NCI-H345 (cell line): ENCODE measurements around the gene UHMK1.
"Not testable (repeated sequence)": the region's sequence is repeated elsewhere in the genome, so short reads cannot be mapped to it uniquely, and the experiment has no call there.

Source experiments
- DNase-seq: peaks from one replicate; lab custom pipeline; 2025; lab: John Stamatoyannopoulos, UW

UHMK1 gene, protein sequence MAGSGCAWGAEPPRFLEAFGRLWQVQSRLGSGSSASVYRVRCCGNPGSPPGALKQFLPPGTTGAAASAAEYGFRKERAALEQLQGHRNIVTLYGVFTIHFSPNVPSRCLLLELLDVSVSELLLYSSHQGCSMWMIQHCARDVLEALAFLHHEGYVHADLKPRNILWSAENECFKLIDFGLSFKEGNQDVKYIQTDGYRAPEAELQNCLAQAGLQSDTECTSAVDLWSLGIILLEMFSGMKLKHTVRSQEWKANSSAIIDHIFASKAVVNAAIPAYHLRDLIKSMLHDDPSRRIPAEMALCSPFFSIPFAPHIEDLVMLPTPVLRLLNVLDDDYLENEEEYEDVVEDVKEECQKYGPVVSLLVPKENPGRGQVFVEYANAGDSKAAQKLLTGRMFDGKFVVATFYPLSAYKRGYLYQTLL

DNA sequence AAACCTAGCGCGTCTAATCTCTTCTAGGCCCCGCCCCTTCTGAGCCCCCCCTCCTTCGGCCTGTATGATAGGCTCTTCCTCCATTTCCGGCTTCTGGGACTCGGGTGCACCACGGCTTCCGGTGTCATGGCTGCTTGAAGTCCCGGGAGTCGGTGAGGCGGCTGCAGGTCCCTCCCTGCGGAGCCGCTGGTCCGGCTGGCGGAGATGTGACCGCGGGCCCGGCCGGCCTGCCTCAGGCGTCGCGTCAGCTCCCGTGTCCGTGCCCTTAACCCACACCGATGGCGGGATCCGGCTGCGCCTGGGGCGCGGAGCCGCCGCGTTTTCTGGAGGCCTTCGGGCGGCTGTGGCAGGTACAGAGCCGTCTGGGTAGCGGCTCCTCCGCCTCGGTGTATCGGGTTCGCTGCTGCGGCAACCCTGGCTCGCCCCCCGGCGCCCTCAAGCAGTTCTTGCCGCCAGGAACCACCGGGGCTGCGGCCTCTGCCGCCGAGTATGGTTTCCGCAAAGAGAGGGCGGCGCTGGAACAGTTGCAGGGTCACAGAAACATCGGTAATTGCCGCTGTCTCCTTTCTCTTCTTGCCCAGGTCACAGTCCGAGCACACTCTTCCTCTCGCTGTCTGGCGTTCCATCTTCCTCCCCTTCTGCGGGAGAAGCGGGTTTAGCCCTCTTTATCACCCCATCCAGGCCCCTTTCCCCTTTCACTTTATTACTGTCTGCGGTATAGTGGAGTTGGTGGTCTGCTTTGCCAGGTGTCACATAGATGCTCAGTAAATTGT lies at the start of gene UHMK1:
UHMK1 (plus strand) TSS at position 96 of the 773 bp plus-strand sequence; CDS start at position 279, 183 bp downstream.
- peak; percentile 93 for DNase-seq

DNA sequence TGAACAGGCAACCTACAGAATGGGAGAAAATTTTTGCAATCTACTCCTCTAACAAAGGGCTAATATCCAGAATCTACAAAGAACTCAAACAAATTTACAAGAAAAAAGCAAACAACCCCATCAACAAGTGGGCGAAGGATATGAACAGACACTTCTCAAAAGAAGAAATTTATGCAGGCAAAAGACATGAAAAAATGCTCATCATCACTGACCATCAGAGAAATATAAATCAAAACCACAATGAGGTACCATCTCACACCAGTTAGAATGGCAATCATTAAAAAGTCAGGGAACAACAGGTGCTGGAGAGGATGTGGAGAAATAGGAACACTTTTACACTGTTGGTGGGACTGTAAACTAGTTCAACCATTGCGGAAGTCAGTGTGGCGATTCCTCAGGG lies 43.3 kb upstream of the UHMK1 start:
- DNase-seq, result not testable (repeated sequence)

DNA sequence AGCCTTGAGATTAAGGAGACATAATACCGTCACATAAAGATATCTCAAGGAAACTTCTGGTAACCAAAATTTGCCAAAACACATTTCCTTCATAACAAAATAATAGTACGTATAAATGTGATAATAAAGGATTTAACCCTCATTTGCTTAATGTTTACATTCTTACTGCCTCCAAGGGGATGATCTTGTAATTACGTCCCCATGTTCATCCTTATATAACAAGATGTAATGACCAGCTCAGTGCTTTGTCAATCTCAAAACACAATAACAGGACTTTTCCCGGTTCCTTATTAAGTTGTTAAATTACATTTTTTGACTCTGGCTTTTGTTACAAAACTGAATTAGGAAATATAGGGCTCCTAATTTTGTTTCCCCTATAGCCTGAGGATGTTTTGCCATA lies 41.3 kb upstream of the UHMK1 start:
- DNase-seq, result no peak

DNA sequence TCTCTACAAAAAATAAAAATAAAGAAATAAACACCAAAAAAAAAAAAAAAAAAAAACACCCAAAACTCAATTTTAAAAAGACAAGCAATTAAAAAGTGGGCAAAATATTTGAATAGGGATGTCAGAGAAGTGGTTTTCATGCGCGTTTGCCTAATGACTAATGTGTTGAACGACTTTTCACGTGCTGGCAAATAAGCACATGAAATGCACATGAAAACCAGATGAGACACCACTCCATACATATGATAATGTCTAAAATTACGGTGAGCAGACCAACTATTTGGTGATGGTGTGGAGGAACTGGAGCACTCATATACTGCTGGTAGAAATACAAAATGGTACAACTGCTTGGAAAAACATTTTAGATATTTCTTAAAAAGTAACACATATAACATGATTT lies 39.4 kb upstream of the UHMK1 start:
- no peak for DNase-seq

DNA sequence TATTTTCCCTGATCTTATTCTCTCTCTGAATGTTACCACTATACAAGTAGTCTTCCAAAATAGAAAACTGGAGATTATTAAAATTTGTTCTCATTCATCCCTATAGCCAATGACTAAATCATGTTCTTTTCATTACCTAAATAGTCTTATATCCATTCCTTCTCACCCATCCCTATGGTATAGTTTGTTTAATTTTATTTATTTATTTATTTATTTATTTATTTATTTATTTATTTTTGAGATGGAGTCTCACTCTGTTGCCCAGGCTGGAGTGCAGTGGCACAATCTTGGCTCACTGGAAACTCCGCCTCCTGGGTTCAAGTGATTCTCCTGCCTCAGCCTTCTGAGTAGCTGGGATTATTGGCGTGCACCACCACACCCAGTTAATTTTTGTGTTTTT lies 35.2 kb upstream of the UHMK1 start:
- DNase-seq, result not testable (repeated sequence)

DNA sequence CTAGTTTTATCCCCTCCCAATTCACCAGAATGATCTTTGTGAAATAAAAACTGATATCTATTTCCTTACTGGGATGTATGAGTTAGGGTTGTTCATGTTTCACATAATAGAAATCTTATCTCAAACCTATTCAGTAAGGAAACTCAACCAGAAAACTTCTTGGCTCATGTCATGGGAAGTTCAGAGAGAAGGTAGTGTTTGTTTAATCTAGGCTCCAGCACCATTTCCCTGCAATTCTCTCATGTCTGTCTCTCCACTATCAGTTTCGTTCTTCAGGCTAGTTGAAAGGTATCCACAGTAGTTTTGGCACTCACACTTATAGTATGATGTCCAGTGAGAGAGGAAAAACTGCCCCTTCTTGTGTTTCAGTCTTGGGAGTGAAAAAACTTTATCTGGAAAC lies 34.6 kb upstream of the UHMK1 start:
- no peak for DNase-seq

DNA sequence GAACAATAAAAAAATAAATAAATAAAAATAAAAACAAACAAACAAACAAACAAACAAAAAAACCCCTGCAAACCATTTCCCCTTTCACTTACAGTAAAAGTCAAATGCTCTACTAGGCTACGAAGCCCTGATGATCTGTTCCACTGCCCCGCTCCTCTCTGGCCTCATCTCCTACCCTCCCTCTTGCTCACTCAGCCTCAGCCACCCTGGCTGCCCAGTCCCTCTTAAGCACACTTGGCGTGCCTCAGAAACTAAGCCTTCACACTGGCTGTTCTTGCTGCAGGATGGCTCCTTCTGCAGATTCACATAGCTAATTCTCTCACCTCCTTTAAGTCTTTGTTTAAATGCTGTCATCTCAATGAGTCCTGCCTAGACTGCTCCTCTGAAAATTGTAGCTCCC lies 30.8 kb upstream of the UHMK1 start:
- no peak for DNase-seq

DNA sequence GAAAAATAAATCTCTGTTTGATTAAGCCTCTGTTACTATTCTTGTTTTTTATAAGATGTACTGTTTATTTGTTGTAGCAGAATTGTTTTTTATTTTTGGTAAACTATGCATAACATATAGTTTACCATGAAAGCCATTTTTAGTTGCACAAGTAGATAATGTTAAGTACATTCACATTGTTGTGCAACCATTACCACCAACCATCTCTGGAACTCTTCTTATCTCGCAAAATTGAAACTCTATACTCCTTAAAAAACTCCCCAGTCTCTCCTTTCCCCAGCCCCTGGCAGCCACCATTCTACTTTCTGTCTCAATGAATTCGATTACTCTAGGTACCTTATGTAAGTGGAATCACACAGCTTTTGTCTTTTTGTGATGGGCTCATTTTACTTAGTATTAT lies 27.4 kb upstream of the UHMK1 start:
- DNase-seq, result no peak

DNA sequence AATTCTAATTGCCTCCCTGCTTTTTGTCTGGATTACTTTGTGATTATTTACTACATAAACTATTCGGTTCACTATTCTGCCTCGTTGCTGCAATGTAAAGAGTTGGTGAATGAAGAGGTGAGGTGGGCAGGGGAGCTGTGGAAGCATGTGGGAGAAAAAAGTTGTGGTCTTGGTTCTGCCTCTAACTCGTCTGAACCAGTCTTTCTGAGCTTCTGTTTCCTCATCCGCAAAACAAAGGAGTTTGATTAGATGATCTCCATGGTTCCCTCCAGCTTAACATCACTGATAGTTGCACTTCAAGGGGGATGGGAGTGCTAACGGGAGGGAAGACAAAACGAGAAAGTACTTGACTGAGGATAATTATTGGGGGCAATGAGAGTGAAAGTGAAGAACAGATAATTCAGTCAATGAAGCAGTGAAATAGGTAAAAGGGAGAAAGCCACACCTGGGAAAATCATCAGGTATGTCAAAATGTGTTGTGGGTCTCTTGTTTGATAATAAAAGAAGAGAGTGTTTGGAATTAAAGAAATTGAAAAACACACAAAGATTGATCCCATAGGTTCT lies 26.2 kb upstream of the UHMK1 start:
- DNase-seq, result no peak

DNA sequence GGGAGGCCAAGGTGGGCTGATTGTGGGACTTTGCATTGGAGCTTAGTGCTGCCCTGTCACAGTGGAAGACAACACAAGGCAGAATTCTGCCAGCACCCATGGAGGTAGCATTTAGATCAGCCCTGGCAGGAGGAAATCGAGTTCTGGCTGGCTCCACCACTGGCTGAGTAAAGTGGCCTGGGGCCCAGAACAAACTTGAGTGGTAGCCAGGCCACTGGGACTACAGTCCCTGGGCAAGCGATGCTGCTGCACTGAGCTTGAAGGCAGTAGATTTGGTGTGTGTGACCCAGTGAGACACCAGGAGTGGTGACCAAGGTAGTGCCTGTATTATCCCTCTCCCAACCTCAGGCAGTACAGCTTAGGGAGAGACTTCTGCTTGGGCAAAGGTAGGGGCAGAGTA lies 22.5 kb upstream of the UHMK1 start:
- DNase-seq, result no peak

DNA sequence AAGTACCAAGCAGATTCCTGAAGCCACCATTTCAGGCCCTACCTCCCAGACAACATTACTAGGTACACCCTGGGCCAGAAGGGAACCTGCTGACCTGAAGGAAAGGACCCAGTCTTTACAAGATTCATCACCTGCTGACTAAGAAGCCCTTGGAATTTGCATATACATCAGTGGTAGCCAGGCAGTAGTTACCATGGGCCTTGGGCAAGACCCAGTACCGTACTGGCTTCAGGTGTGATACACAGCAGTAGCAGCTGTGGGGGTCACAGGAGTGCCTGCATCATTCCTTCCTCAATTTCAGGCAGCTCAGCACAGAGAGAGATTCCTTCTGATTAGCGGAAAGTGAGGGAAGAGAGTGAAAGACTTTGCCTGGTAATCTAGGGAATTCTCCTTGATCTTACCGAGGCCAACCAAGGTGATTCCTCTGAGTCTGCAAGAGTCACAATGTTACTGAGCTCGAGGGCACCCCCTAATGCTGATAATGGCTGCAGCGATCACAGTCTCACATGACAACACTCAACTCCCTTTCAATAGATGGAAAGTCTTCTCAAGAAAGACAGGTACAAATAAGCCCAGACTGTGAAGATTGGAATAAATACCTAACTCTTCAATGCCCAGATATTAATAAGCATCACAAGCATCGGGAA lies 22.0 kb upstream of the UHMK1 start:
- no peak for DNase-seq

DNA sequence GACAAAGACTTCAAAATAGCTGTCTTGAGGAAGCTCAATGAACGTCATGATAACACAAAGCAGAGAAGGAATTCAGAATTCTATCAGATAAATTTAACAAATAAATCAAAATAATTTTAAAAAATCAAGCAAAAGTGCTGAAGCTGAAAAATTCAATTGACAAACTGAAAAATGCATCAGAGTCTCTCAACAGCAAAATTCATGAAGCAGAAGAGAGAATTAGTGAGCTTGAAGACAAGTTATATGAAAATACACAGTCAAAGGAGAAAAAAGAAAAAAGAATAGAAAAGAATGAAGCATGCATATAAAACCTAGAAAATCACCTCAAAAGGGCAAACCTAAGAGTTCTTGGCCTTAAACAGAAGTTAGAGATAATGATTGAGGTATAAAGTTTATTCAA lies 21.0 kb upstream of the UHMK1 start:
- DNase-seq, result no peak

DNA sequence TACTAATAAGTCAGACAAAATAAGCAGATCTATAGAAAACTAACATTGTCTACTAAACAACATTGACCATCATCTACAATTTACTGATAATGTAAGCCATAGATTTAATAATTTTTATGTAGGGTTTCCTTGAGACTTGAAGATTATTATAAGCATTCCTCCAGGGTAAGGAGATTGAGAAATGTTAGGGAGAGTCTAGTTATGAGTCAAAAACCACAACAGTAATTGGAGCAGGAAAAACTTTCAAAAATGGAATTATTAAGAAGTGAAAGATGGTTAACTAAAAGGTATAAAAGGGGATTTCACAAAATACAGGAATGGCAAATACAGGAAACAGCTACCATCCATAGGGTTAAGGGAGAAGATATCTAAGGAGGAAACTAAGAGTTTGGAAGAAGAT lies 12.4 kb upstream of the UHMK1 start:
- DNase-seq, result no peak

DNA sequence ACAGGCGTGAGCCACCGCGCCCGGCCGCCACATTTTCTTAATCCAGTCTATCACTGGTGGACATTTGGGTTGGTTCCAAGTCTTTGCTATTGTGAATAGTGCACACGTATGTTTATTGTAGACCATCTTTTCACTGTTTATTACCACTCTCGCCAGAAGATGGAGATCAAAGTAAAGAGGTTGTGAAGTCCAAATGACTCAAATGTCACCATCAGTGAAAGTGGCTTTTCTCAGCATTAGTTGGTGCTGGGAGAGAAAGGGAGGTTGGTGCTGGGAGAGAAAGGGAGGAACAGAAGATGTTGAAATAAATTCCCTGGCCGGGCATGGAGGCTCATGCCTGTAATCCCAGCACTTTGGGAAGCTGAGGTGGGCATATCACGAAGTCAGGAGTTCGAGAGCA lies 10.4 kb upstream of the UHMK1 start:
- no peak for DNase-seq

DNA sequence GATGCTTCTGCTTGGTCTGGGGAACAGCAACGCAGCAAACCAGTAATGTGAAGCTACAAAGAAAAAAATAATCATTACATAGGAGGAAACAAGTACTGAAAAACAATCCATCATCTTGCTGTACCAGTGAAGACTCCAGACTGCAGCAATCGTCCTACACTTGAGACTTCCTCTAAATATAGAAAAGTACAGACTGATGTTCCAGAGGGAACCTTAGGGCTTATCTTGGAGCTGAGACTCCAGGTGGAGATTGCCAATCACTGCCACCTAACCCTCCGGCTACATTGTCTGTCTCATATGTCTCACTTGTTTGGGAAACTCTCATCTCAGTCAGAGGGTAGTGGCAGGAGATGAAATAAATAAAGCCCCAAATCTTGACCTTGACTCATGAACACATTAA lies 9.4 kb upstream of the UHMK1 start:
- DNase-seq, result no peak

DNA sequence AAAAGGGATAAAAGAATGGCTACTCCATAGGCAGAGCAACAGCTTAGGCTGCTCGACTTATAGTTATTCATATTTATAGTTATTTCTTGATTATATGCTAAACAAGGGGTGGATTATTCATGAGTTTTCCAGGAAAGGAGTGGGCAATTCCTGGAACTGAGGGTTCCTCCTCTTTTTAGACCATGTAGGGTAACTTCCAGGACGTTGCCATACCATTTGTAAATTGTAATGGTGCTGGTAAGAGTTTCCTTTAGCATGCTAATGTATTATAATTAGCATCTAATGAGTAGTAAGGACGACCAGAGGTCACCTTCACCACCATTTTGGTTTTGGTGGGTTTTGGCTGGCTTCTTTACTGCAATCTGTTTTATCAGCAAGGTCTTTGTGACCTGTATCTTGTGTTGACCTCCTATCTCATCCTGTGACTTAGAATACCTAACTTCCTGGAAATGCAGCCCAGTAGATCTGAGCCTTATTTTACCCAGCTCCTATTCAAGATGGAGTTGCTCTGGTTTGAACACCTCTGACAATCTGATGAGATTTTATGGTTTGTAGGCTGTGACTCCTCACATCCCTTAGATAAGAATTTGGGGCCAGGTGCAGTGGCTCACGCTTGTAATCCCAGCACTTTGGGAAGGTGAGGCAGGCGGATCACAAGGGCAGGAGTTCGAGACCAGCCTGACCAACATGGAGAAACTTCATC lies 1.9 kb upstream of the UHMK1 start:
- DNase-seq, result not testable (repeated sequence)

DNA sequence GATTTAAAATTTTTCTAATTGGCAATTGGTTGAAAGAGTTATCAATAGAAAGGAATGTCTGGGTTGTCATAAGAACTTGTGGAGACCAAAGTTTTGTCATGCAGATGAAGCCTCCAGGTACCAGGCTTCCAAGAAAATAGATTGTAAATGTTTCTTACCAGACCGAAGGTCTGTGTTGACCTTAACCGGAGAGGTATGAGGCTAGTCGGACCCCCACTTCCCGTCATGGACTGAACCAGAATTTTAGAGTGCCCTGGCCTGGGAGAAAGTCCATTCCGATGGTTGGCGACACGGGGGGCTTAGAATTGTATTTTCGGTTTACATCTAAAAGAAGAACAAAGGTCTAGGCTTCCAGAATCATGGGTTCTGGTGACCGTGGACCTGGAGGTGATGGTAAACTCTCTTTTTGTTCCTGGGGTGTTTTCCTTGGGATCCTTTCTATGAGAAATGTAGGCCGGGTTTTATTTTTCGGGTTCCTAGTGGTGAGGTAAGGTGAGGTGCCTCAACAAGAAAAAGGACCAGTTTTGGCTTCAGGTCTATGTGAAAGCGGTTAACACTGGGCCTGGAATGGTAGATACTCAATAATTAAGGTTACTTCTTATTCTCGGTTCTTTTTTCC lies 405 bp upstream of the UHMK1 start:
- no peak for DNase-seq

DNA sequence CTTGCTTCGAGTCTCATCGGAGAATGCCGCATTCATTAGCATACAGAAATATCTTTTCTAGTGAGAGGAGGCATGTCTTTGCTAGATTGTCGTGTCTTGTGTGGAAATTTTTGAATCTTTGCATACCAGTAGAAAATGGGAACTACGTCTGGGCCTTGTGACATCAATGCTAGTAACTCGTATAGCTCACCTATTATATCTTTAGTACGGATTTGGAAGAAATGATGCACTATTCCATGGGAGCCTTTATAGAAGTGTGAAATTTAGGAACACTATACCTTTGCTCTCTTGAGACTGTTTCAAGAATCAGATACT lies 835 bp downstream of the UHMK1 start:
- DNase-seq, result no peak

DNA sequence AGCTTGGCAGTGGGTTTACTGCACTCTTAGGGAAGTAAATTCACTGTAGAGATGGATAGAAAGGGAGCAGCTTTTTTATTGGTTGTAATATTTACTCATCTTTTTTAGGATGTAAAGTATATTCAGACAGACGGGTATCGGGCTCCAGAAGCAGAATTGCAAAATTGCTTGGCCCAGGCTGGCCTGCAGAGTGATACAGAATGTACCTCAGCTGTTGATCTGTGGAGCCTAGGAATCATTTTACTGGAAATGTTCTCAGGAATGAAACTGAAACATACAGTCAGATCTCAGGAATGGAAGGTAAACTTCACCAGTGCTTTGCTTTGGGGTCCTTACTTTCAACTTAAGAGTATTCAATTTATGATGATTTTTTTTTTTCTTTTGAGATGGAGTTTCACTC lies 3.2 kb downstream of the UHMK1 start:
- no peak for DNase-seq

DNA sequence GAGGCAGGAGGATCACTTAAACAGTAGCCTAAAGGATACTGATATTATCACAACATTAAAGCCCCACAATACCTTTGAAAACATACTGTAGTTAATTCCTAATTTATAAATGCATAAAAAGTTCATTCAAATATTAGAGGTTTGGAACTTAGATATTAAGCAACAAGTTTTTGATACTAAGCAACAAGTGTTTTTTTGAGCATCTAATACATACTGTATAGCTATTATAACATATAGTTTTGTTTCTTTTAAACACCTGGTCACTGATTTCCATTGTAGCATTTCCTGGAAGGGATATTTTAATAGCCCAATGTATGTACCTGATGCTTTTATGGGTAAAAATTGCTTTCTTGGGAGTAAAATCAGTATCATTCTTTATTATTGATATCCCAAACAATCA lies 4.5 kb downstream of the UHMK1 start:
- no peak for DNase-seq

DNA sequence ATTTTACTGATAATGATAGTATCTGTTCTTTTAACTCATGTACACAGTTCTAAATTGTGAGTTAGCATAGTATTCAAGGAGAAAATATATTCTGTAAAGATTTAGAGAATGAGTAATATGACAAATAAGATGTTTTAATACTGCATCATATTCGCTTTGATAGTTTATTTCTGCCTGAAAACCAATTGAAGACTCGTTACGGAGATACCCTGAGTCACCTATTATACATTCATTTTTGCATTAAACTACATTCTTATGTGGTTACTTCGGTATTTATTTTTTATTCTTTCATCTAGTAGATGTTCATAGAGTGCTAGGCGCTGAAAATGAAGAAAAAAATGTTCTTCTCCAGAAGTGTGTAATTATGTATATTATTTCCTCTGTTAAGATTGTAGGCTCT lies 5.3 kb downstream of the UHMK1 start:
- no peak for DNase-seq

DNA sequence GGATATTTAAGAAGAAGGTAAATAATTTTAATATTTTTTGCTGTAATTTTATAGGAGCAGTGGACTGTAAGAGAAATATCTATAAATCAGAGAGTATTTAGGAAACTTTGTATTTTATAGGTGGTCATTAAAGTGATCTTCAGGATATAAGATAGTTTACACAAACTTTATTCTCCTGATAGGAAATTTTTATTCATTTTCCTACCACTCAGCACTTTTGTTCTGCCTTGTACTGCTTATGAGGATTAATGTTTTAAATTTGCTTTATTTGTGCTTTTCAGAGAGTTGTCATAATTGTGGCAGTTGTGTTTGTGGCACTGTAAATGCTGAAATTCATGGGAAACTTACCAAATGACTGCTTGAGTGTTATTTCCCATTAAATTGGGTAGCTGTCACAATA lies 29.7 kb downstream of the UHMK1 start:
- DNase-seq, result no peak
